HG02642 (cell line): Measurements from ENCODE around the gene PARP4.
"Not testable (repeated sequence)": the region's sequence is repeated elsewhere in the genome, so short reads cannot be mapped to it uniquely, and the experiment has no call there.

ENCODE experiments used
- ATAC-seq: cut with Tn5 transposase; IDR thresholded peaks from one replicate; pipeline ENCODE4 v1.9.1; 2021; ENCODE audit warnings: mild to moderate bottlenecking; ENCODE audit not compliant: unreplicated experiment, poor library complexity

PARP4 gene

DNA sequence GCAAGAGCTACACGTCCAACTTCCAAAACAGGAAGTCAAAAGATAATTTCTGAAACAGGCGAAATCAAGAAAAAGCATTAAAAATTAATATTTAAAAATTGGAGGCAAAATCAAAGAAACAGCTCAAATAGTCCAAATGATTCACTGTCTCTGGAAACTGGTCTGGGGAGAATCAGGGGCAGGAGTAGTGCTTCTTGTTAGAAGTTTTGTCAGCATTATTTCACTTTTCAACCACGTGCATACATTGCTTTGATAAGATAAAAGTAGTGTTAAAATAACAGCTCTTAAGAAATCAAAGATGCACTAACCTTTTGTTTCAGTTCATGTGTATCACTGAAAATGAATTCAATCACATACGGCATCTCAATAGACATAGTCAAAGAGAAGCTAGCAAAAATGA lies 53.8 kb downstream of the PARP4 start:
- ATAC-seq: no peak

DNA sequence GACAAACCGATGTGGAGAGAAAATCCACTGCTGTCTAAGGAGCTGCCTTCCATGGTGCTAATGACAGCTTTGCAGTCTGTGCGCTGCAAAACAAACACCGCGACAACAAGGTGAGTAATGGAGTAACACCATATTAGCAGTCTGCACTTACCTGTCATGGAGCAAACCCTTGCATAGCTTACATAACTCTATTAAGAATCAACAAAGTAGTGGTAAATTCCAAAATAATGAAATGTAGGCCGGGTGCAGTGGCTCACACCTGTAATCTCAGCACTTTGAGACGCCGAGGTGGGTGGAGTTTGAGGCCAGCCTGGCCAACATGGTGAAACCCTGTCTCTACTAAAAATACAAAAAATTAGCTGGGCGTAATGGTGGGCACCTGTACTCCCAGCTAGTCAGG lies 56.2 kb downstream of the PARP4 start:
- no peak for ATAC-seq

DNA sequence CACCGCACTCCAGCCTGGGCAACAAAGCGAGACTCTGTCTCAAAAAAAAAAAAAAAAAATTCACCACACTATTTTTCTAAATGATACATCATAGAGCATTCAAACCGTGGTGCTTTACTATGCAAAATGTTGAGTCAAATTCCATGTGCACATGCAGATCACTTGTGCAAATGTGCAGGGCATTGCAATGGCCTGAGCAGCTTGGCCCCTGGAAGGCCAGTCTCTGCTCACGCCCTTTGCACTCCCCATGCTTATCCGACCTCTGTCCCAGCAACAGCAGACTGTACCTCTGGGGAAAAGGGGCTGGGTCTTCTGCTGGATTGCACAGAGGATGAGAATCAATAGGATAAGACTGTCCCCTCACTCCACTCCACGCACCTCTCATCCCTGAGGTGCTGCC lies 58.5 kb downstream of the PARP4 start:
- no peak for ATAC-seq

DNA sequence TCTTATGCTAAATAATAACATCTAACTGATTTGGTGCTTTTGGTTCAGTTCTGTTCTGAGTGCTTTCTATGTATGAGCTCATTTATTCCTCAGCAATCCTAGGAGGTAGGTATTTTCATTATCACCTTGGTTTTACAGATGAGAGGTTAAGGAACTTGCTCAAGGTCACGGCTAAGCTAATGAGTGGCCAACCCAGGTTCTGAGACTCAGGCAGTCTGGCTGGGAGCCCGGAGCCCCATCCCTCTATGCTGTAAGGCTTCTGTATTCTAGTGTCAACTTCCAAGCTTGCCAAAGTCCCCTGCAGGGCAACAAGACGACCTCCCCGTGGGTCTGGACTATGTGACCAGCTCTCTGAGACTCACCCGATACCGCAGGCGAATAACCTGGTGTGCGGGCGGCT lies 60.5 kb downstream of the PARP4 start:
- ATAC-seq: no peak

DNA sequence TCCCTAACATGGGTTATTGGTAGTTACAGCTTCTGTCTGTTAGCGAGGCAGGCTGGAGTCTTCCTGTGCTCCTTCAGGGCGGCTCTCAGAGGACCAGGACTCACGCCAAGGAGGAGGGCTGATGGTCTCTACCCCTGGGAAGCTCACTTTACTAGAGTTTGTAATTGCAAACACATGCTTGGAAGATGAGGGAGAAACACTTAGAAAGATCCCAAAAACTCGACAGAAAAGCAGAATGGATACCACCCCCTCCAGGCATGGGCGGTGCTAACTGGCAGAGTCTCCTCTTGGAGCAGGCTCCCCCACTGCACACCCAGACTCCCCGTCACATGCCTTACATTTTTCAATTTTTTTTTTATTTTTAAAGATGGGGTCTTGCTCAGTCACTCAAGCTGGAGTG lies 62.0 kb downstream of the PARP4 start:
- no peak for ATAC-seq

DNA sequence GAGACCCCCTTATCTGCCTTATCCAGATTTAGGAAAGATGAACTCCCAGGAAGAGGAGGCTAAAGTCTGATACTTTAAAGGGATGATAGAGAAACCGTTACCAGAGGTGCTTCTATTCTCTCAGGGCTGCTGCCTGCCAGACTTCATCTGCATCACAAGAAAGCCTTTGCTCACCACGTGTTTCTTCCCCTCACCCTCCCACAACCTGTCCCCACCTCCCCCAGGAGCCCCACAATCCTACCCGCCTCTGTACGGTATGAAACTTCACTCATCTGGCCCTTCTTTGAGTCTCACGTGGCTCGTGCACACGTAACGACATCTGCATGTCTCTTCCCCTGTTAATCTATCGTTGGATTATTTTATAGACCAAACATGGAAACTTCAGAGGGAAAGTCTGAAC lies 67.7 kb downstream of the PARP4 start:
- not testable (repeated sequence) for ATAC-seq

DNA sequence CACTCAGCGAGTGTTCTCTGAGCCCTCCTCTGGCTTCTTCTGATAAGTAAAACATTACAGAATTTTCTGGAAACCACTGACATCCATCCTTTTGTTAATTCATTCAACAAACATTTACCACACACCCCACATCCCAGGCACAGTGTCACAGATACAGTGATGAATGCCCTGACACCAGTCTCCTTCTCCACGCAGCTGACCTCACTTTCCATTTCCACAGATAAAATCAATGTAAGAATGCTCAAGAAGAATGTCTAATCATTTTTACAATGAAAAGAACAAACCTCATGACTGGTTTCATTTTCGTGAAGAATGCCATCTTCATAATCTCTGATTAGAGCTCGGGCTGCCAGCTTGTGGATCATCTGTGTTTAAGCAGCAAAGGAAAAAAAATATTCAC lies 69.2 kb downstream of the PARP4 start:
- ATAC-seq: no peak

DNA sequence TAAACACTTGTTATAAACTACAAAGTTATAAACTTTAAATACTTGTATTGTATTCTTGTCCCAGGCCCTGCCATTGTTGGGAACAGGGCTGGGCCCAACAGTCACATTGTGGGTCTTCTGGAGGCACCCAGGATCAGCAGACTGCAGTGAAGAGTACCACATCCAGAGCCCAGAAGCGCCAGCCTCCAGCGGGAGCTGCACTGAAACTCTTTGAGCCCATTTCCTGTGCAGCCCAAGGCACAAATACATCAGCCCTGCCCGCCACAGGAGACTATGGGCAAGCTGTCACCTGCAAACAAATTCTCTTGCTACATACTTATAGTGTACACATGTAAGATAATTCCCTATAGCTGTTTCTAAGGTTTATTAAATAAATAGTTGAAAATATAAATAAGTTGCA lies 86.5 kb downstream of the PARP4 start:
- ATAC-seq: not testable (repeated sequence)

DNA sequence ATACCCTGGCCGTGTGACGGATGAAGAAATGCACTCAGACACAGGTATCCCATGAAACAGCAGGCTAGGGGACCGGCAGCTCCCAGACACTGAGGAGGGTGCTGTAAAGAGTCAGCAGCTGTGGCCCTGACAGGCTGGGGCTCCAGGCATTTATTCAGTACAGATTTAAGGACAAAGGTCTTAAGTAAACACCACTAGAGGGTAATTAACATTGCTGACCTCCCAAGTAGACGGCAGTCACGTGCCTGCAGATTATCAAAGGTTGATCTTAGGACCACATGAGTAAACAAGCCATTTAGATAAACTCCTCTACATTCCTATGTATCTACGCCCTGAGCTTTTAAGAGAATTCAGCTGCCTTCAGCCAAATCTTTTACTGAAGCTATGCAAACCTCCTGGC lies 92.9 kb downstream of the PARP4 start:
- ATAC-seq: not testable (repeated sequence)

DNA sequence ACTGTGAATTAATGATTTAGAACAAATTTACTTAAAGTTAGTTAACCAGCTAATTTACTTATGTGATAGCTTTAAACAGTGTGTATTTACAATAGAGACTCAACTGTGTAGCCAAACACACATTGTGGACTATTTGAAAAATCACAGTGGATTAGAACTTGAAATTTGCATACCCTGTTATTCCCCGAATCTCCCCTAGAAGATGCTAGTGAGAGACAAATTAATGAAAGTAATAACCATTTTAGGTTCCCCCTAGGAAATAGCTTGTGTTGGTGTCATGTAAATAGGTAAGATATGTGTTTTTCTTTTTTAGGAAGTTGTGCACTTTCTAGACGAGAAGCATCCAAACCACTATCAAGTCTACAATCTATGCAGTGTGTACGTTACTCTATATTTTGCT lies 104.7 kb downstream of the PARP4 start:
- ATAC-seq: no peak

DNA sequence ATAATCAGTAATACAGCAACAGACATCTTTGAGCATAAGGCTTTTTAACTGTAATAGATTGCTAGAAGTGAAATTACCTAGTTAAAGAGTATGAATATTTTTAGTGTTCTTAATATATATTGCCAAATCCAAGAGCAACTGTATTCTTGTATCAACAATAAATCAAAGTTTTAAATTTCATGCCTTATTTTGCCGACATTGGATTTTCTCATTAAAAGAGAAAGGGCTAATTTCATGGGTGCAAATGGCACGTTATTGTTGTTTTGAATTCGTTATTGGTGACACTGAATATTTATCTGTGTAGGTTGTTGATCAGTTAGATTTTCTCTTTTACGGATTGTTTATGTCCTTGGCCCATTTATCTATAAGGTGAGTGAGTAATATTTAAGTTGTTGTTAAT lies 106.1 kb downstream of the PARP4 start:
- ATAC-seq: no peak

DNA sequence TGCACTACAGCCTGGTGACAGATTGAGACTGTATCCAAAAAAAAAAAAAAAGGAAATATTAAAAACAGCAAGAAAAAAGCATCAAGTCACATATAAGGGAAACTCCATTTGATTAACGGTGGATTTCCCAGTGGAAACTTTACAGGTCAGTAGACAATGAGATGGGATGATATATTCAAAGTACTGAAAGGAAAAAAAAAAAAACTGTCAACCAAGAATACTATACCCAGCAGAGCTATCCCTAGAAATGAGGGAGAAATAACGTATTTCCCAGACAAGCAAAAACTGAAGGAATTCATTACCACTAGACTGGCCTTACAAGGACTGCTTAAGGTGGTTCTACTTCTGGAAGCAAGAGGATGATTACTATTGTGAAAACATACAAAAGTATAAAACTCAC lies 115.8 kb downstream of the PARP4 start:
- no peak for ATAC-seq

DNA sequence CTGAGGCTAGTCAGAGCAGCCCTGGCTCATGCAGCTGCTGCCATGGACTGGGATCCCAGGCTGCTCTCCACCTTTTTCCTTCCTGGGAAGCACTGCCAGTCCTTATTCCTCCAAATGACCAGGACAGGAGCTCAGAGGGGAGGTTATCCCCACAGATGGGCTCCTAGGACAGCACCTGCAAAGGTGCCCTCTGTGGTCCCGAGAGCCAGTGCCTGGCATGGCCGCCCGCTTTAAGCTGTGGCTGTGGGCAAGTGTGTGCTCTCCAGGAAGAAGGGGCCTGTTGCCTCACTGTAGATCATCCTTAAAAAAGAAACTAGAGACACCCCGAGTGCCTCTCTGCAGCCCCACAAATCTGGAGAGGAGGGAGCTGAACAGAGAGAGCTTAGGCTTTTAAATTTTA lies 119.6 kb downstream of the PARP4 start:
- no peak for ATAC-seq

DNA sequence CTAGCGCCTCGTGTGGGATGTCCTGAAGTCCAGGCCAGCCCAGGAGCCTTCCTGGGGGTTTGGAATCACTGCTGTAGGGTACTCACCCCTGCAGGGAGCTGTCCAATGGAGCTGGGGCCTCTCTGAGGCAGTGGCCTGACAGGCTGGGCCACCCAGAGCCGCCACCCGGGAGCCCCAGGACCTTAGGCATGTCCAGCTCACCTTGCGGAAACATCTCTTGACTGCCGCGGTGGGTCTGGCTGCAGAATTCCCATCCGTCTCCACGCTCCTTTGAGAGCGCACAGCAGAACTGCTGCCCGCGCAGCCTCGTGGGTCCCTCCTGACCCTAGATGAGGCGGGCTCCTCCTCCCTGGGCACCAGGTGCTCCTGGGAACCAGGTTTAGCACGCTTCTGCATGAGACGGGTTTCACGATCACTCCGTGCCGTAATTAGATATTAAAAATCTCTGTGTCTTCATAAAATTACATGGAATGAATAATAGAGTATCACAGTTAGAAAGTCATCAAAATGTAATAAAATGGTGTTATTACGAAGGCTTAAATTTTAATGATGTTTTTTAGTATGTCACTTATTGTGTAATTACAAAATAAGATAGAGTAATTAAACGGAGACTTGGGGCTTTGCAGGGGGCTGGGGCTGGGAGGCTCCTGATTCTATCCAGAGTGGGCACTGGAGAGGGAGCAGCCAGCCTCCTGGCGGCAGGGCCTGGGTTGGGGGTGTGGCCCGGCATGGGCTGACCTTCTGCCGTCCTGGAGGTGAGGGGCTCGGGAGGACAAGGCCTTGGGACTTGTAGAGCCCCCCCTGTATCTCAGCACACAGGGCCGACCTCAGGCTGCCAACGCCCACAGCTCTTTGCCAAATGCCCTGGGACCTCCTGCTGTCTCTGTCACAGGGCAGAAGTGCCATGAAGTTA lies 120.6 kb downstream of the PARP4 start:
- not testable (repeated sequence) for ATAC-seq

DNA sequence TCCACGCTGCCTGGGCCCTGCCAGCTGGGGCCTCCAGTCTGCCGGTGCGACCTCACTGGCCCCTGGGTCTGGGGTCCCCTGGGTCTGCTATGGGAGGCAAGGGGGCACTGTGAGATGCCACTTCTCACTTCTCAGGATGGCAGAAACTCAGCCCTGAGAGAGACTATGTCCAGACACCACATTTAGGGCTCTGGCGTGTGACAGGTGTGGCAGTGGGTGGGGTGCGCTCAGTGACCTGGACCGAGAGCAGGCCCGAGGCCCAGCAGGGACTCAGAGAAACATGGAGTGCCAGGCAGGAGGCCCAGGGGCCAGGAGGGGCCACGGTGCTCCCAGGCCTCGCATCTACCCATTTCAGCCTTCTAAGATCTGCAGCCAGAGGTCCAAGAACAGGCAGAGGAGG lies 121.8 kb downstream of the PARP4 start:
- not testable (repeated sequence) for ATAC-seq

DNA sequence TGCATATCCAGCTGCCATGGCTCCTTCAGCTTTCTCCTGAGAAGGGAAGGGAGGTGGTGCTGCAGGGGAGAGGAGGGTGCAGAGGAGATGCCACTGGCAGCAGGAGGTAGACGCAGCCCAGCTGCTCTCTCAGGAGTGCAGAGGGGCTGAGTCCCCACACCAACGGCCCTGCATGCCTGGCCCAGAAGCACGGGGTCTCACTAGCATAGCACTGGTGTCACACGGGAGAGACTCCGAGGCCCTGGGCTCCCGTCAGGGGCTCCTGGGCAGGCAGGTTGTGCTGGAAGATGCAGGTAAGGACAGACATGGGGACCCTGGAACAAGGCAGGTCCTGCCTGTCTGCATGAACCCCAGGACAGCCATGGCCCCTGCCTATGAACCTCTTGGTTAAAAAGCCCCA lies 123.1 kb downstream of the PARP4 start:
- no peak for ATAC-seq

DNA sequence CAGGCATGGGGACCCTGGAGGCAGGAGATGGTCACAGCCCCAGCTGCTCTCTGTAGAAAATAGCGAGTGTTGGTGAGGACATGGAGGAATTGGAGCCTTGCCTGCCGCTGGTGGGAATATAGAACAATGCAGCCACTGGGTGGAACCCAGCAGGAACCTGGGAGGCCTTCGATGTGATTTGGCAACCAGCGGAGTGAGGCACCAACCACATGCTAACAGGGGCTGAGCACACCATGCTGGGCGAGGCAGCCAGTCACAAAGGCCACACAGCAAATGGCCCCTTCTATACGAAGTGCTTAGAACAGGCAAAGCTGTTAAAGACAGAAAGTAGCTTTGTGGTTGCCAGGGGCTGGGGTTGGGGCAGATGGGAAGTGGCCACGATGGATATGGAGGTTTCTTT lies 123.8 kb downstream of the PARP4 start:
- not testable (repeated sequence) for ATAC-seq

DNA sequence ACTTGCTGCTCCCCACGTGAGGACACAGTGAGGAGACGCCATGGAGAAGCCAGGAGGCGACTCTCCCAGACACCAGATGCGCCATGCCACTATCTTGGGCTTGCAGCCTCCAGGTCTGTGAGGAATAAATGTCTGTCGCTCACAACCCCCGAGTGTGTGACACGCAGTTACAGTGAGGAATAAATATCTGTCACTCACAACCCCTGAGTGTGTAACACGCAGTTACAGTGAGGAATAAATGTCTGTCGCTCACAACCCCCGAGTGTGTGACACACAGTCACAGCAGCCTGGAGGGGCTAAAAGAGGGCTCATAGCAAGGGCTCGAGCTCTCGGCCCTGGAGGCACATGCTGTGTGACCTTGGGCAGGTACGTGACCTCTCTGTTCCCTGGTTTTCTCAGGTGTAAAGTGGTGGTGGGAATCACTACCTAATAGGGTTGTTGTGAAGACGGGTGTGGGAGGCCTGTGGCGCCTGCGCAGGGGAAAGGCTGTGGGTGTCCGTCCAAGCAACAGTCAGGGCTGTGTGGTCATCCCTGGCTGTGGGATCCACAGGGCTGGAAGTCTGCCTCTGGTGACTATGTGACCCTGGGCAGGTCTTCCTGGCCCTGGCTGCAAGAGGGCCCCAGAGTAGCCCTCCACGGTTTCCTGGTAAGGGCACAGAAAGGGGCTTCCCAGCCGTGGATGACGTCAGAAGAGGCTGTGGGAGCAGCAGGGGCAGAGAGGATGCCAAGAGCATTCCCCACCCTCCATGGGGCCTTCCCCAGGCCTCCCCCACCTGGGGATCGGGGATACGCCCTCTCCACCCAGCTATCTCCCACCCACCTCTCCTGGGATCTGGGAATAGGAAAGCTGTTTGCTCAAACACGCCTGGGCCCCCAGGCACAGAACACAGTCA lies 125.5 kb downstream of the PARP4 start:
- ATAC-seq: no peak

DNA sequence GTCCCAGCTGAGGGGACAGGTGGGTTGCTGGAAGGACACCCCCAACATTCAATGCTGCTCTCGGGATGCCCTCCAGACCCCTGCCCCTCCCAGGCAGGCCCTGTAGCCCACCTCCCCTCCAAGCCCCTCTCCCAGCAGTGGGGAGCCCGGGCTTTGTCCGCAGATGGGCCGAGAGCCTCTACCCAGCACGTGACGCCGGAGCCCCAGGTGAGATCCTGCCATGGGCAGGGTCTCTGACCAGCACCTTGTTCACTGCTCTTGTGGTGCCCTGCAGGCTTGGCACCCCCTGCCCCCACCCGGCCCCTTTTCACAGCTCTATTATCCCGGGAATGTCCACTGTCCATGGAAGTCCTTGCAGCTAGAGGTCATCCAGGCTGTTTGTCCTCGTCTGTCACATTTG lies 126.7 kb downstream of the PARP4 start:
- ATAC-seq: no peak

DNA sequence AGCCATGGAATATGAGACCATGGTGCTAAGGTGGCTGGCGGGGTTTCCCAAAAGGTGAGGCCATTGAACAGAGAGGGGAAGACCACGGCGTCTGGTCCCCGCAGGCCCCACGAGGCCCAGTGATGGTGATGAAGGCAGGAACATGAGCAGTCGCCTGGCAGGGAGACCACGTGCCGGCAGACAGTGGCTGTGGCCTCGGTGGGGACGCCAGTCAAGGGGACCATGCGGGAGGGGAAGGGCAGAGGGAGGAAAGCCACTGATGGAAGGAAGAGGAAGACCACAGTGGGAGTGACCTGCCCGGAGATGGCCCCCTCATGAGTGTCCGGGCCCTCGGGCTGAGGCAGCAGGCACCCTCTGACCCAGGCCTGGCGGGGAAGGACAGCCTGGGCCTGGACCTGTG lies 127.6 kb downstream of the PARP4 start:
- ATAC-seq: not testable (repeated sequence)

DNA sequence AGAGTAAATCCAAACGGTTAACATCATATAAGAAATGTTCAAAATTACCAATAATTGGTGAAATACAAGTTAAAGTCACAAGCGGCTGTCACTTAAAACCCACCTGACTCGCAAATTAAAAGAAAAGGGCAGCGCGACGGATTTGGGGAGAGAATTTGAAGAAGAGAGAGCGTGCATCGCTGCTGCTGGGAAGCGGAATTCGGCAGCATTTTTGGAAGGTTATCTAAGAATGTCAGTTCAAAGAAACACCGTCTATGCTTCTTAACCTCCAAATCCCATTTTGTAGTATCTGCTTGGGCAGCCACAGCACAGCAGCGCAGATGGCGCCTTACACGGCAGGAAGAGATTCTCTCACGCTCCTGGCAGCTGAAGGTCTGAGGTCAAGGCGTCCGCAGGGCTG lies 128.5 kb downstream of the PARP4 start:
- ATAC-seq: not testable (repeated sequence)
